GM21737 (cell line): ENCODE data around the gene HTT-AS.
A peak's percentile ranks its signal among the peaks of the same experiment; 100 is the strongest.

ENCODE experiments used
- ATAC-seq: cut with Tn5 transposase; IDR thresholded peaks from one replicate; pipeline ENCODE4 v1.9.1; 2021; ENCODE audit warnings: mild to moderate bottlenecking, moderate library complexity; ENCODE audit not compliant: unreplicated experiment

HTT-AS gene

DNA sequence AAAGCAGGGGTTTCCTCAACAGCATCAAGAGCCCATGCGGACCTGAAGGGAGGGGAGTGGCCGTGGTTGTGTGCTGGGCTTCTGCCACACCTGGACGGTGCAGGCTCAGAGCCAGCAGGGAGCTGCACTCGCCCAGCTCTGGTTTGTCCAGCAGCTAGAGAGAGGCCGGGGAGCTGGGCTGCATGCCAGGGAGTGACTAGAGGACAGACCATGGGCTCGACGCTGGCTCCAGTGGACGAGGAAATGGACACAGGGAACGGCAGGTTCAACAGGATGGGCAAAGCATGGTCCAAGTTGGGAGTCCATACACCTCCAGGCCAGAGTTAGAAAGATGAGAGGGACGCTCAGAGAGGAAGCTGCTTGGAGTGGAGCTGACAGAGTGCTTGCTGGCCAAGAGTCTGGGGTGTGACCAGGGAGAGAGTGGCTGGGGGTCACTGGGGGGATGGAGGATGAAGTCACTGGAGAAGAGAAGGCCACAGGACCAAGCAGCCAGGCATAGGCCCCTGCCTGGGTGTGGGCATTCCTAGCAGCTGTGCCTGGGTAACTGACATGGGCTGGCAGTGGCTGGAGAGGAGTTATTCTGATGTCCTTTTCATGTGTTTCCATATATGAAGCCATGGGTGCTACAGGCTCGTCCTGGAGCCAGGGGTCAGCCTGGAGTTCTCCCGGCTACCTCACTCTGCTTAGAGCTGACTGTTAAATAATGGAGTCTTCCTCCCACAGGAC, 42.8 kb downstream of the HTT-AS start:
- no peak for ATAC-seq

- no peak for ATAC-seq
Measured at GRCh38 chr4:3030566-3031356, 43.6 kb downstream of the HTT-AS start.

GRCh38 chr4:3029464-3029863, 44.9 kb downstream of the HTT-AS start:
- no peak for ATAC-seq

GRCh38 chr4:3026540-3026939, 47.8 kb downstream of the HTT-AS start:
- ATAC-seq: no peak

GRCh38 chr4:3025881-3026280, 48.5 kb downstream of the HTT-AS start:
- ATAC-seq: no peak

- no peak for ATAC-seq
Measured at GRCh38 chr4:3022651-3023050, 51.7 kb downstream of the HTT-AS start.

- no peak for ATAC-seq
Measured at GRCh38 chr4:3022112-3022511, 52.2 kb downstream of the HTT-AS start.

DNA sequence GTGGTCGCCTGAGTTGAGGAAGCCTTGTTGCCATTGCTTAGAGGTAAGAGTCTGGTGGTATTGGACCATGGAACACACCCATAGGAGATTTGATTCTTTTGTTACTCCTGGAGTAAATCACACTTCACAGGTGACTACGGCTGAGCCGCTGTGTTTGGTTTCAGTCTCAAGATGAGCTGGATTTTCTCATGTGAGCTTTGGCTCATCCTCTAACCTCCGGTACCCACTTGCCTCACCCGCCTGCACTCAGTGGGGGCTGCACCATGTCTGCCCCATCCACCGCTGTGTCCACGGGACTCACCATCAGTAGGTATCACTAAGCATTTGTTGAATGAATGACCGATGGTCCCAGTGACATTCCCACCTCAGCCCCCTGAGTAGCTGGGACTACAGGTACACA, 52.7 kb downstream of the HTT-AS start:
- ATAC-seq: no peak

DNA sequence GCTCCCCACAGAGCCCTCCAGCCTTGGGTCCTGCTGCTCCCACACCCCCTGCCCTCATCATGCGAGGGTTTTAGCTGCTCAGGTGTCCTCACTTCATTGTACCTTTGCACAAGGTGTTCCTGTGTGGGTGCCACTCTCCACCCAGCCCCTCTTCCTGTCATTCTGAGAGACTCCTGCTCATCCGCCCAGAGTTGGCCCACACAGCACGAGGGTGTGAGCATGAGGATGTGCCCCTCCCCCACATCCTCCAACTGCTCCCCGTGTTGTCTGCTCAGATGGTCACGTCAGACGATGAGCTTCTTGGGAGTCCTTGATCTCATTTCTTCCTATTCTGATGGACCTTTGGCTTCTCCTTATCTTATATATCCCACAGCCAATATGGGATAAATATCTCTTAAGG, 53.2 kb downstream of the HTT-AS start:
- no peak for ATAC-seq

- ATAC-seq: no peak
Measured at GRCh38 chr4:3019145-3019846, 55.0 kb downstream of the HTT-AS start.

DNA sequence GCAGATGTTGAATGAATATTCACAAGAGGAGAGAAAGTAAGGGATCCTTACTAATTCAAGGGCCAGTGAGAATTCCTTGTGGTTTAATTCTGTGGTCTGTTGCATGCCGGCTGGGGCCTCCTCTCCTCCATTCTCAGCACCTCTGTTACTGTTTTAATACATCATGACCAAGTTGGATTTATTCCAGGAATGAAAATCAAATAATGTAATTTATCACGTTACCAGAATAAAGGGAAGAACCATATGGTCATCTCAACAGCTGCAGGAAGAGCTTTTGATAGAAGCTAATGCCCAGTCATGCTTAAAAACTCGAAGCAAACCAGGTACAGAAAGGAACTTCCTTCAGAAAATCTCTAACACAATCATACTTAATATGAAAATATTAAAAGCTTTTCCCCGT, 56.8 kb downstream of the HTT-AS start:
- no peak for ATAC-seq

GRCh38 chr4:3016961-3017360, 57.4 kb downstream of the HTT-AS start:
- ATAC-seq: no peak

DNA sequence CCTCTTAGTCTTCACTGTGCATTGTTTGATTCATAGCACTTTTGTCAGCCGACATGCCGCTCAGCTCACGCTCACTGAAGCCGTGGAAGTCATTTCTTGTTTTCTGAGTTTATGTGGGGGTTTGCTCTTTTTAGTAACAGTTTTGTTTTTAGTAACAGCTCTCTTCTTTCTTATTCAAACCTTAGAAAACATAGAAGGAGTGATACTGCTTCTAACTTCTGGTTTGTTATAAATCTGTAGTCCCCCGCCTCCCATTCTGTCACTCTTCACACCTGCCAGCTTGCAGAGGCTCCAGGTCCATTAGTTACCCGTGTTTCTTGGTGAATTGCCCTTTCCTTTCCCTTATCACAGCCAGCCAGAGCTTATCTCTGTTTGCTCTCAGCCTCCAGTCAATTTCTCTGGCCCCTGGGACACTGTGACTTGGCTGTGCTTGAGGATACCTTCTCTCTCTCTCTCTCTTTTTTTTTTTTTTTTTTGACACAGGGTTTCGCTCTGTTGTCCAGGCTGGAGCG, 60.4 kb downstream of the HTT-AS start:
- peak; percentile 64 for ATAC-seq
